GM10266 (cell line): ENCODE results near the gene ME1.
"Not testable (repeated sequence)": the region's sequence is repeated elsewhere in the genome, so short reads cannot be mapped to it uniquely, and the experiment has no call there.

ENCODE experiments used
- DNase-seq: peaks from one replicate; pipeline ENCODE4 v3.0.0; 2012; ENCODE audit errors: extremely low spot score
- TF ChIP-seq, protein P1 (sequence below): IDR thresholded peaks from 2 replicates; pipeline ENCODE4 v1.5.1; 2012; ENCODE audit warnings: mild to moderate bottlenecking, low read depth; ENCODE audit not compliant: control insufficient read depth, insufficient read depth; ENCODE audit errors: missing control alignments

The ME1 gene

DNA sequence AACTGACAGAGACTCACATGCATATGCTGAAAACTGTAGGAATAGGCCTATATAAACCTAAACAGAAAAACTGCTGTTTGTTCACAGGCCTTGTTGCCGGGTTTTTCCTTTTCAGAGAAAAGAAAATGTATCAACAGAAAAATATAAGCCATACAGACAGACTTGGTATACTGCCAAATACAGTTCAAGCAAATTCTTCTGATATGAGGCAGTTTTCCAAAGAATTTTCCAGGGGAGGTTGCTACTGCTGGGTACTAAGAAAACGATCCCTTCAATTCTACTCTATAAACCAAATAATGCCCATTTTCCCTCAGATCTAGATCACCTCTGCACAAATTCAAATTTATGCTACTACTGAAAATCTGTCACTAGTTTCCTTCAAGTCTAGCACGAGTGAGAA is 59.4 kb downstream of the ME1 start:
- TF ChIP-seq, protein P1, sequence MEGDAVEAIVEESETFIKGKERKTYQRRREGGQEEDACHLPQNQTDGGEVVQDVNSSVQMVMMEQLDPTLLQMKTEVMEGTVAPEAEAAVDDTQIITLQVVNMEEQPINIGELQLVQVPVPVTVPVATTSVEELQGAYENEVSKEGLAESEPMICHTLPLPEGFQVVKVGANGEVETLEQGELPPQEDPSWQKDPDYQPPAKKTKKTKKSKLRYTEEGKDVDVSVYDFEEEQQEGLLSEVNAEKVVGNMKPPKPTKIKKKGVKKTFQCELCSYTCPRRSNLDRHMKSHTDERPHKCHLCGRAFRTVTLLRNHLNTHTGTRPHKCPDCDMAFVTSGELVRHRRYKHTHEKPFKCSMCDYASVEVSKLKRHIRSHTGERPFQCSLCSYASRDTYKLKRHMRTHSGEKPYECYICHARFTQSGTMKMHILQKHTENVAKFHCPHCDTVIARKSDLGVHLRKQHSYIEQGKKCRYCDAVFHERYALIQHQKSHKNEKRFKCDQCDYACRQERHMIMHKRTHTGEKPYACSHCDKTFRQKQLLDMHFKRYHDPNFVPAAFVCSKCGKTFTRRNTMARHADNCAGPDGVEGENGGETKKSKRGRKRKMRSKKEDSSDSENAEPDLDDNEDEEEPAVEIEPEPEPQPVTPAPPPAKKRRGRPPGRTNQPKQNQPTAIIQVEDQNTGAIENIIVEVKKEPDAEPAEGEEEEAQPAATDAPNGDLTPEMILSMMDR: no peak
- no peak for DNase-seq

DNA sequence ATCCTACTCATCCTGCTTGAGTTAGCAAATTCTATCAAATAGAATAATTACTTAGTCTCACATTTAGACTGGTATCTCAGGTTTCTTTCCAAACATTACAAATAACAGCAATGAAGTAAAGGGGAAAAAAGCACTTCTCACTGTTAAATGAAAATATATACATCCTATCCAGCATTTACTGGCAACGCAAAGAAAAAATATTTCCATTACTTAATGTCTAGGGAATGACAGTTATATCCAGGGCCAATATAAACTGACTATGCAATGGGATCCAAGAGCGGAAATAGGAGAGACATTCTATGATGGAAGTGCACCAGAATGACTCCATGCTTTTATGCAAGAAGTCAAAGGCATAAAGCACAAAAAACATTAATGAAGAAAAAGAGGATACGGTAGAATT is 60.3 kb downstream of the ME1 start:
- no peak for DNase-seq
- TF ChIP-seq, protein P1: no peak

- no peak for DNase-seq
- TF ChIP-seq, protein P1: no peak
Observed at GRCh38 chr6:83369692-83370091, 61.2 kb downstream of the ME1 start.

GRCh38 chr6:83368577-83368976 is 62.3 kb downstream of the ME1 start:
- DNase-seq: no peak
- TF ChIP-seq, protein P1: no peak

DNA sequence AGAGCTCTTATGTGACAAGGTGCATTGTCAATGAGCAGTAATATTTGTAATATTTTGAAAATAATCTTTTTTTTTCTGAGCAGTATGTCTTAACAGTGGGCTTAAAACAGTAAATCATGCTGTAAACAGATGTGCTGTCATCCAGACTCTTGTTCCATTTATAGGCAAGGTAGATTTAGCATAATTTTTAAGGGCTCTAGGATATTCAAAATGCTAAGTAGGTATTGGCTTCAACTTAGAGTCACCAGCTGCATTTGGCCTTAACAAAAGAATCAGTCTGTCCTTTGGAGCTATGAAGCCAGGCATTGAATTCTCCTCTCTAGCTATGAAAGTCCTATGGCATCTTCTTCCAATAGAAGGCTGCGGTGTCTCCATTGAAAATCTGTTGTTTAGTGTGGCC is 63.7 kb downstream of the ME1 start:
- DNase-seq: no peak
- TF ChIP-seq, protein P1: no peak

DNA sequence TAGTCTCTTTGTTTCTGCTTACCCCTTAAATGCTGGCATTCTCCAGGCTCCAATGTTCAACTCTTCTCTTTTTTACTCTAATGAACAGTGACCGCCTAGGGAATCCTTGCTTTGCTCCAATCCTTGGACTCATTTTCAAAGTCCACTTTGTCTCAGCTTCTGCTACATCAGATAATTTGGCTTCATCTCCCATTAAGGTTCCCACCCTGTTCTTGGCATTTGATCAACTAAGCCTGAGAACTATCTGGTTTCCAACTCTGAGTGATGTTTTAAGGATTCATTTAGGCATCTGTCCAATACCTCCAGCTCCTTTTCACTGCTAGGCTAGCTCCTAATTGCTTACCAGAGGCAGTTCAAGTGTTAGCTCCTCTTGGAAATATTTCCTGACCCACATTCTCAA is 64.9 kb downstream of the ME1 start:
- TF ChIP-seq, protein P1: no peak
- DNase-seq: no peak

DNA sequence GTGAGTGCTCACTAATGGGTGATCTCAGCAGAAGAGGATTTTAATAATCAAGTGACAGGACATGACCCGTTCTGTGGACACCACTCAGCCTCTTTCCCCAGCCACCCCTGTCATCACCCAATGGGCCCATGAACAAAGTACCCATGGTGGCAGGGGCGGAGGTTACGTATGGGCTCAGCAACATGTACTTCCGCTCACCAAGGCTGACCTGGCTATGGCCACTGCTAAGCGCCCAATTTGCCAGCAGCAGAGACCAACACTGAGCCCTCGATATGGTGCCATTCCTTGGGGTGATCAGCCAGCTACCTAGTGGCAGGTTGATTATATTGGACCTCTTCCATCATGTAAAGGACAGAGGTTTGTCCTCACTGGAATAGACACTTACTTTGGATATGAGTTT is 68.5 kb downstream of the ME1 start:
- DNase-seq: not testable (repeated sequence)

GRCh38 chr6:83359638-83360037 is 71.2 kb downstream of the ME1 start:
- TF ChIP-seq, protein P1: no peak
- DNase-seq: no peak
